ENCODE data around the gene PNMA6E.

GRCh38 chrX:153366878-153367538 is 34.1 kb downstream of the PNMA6E start:
- TF ChIP-seq CTCF (IDR thresholded peaks at IDR 0.05; ENCODE audit: extremely low read depth in 1 of 2, insufficient read depth in 1 of 2, low read depth in 1 of 2, low read length in 2 of 2) (no peak), POLR2A (IDR thresholded peaks at IDR 0.05; ENCODE audit: low read depth, low read length) (no peak), GATA2 (IDR thresholded peaks at IDR 0.05; ENCODE audit: insufficient read depth, insufficient read length, low read depth, low read length) (no peak), FOS (IDR thresholded peaks at IDR 0.05; ENCODE audit: borderline replicate concordance, insufficient read depth, low read length) (no peak), EZH2 (IDR thresholded peaks at IDR 0.05; ENCODE audit: borderline replicate concordance, low read depth, low read length, severe bottlenecking) (no peak), POLR2AphosphoS5 (IDR thresholded peaks at IDR 0.05; ENCODE audit: insufficient read depth, low read depth, low read length) (no peak), MAX (IDR thresholded peaks at IDR 0.05; ENCODE audit: insufficient read depth, insufficient read length) (no peak), JUN (IDR thresholded peaks at IDR 0.05; ENCODE audit: borderline replicate concordance, insufficient read depth, insufficient read length, low read depth) (no peak)
